Erythroblast (primary cell): ENCODE data around the gene USP12.

Experiments
- GATA1 ChIP-seq: IDR thresholded peaks from 2 replicates; pipeline ENCODE4 v1.6.1; 2011; ENCODE audit warnings: low read depth, mild to moderate bottlenecking, control low read depth, low read length, moderate library complexity
- POLR2A ChIP-seq: IDR thresholded peaks from 2 replicates; pipeline ENCODE4 v1.6.1; 2011; ENCODE audit warnings: mild to moderate bottlenecking, low read length

DNA sequence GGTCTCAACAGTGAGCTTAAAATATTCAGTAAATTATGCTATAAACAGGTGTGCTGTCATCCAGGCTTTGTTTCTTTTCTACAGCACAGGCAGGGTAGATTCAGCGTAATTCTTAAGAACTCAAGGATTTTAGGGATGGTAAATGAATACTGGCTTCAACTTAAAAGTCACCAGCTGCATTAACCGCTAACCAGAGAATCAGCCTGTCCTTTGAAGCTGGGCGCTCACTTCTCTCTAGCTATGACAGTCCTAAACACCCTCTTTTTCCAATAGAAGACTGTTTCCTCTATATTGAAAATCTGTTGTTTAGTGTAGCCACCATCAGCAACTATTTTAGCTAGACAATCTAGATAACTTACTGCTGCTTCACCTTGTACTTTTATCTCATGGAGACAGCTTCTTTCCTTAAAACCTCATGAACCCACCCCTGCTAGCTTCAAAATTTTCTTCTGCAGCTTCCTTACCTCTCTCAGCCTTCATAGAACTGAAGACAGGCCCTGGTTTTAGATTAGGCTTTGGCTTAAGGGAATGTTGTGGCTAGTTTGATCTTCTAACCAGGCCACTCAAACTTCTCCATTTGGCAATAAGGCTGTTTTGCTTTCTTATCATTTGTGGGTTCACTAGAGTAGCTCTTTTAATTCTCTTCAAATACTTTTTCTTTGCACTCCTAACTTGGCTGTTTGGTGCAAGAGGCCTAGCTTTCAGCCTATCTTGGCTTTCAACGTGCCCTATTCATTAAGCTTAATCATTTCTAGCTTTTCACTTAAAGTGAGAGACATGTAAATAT is 89.5 kb downstream of the USP12 start:
- TF ChIP-seq POLR2A (no peak), GATA1 (no peak)
